CD4-positive, alpha-beta memory T cell (primary cell): ENCODE results near the gene HDAC7. TPM values are rescaled to one million over a fixed set of nuclear protein-coding genes. Genes with fewer than 3 reads are reported as not detected.

Experiments
- CTCF ChIA-PET: fragments of 350-600 bp; sonication (Branson Sonifier 250); formaldehyde crosslinking; loops from one replicate; lab custom pipeline; 2021; ENCODE audit warnings: inconsistent platforms; ENCODE audit not compliant: partially characterized antibody; lab: Charles Lee
- POLR2A ChIA-PET: fragments of 350-600 bp; sonication (Branson Sonifier 250); formaldehyde crosslinking; loops from one replicate; lab custom pipeline; 2021; ENCODE audit not compliant: partially characterized antibody; lab: Charles Lee
- DNase-seq, 5 donors: peaks; one replicate each; pipeline versions ENCODE4 v3.0.0 to v3.0.0-alpha.2; 2020 to 2022; ENCODE audit warnings: mixed read lengths in 1 of 5
- H3K27ac ChIP-seq: one replicate; pipeline ENCODE4 v1.7.0; 2013; ENCODE audit warnings: low read depth, low read length
- H3K27me3 ChIP-seq: 2 replicates; pipeline ENCODE4 v1.7.0; 2013; ENCODE audit warnings: mild to moderate bottlenecking, low read length, moderate library complexity; ENCODE audit not compliant: insufficient read depth
- H3K36me3 ChIP-seq: 2 replicates; pipeline ENCODE4 v1.7.0; 2013; ENCODE audit warnings: mild to moderate bottlenecking, low read length, moderate library complexity; ENCODE audit not compliant: insufficient read depth
- H3K4me1 ChIP-seq: 2 replicates; pipeline ENCODE4 v1.7.0; 2013; ENCODE audit warnings: mild to moderate bottlenecking, low read length, moderate library complexity; ENCODE audit not compliant: insufficient read depth
- H3K4me3 ChIP-seq, 2 donors: one replicate each; pipeline ENCODE4 v1.7.0; 2013; ENCODE audit warnings: low read length in 2 of 2, mild to moderate bottlenecking in 1 of 2
- H3K9me3 ChIP-seq, 2 donors: one replicate each; pipeline ENCODE4 v1.7.0; 2013; ENCODE audit warnings: low read length in 2 of 2, control low read depth in 1 of 2; ENCODE audit not compliant: control insufficient read depth in 1 of 2
- H3K27ac Mint-ChIP-seq, 7 donors: one replicate each; pipeline ENCODE4 v1.8.0; 2020 to 2021; ENCODE audit warnings: mixed read lengths in 7 of 7, mild to moderate bottlenecking in 6 of 7, inconsistent platforms in 3 of 7, moderate library complexity in 3 of 7
- H3K27me3 Mint-ChIP-seq, 2 donors: one replicate each; pipeline ENCODE4 v1.8.0; 2020 to 2021; ENCODE audit warnings: mixed read lengths in 2 of 2
- H3K36me3 Mint-ChIP-seq, 2 donors: one replicate each; pipeline ENCODE4 v1.8.0; 2020 to 2021; ENCODE audit warnings: mixed read lengths in 2 of 2, inconsistent platforms in 1 of 2, mild to moderate bottlenecking in 1 of 2
- H3K4me1 Mint-ChIP-seq, 4 donors: one replicate each; pipeline ENCODE4 v1.8.0; 2020 to 2021; ENCODE audit warnings: mixed read lengths in 4 of 4, mild to moderate bottlenecking in 1 of 4
- H3K4me3 Mint-ChIP-seq, 8 donors: one replicate each; pipeline ENCODE4 v1.8.0; 2020 to 2021; ENCODE audit warnings: mixed read lengths in 8 of 8, mild to moderate bottlenecking in 7 of 8, moderate library complexity in 6 of 8, inconsistent platforms in 3 of 8
- H3K9me3 Mint-ChIP-seq, 8 donors: one replicate each; pipeline ENCODE4 v1.8.0; 2020 to 2021; ENCODE audit warnings: mixed read lengths in 8 of 8, mild to moderate bottlenecking in 5 of 8, inconsistent platforms in 3 of 8, moderate library complexity in 1 of 8
- intact Hi-C: fragments of 100-400 bp; cut with micrococcal nuclease; formaldehyde crosslinking; loops from one replicate; pipeline ENCODE4 v1.15.1; 2023
- polyA plus RNA-seq, 2 donors: library from polyadenylated mRNA; unstranded; fragments of 300-500 nt; fragmentation: Illumina TruSeq; gene quantifications; one replicate each; pipeline ENCODE4 v1.2.3, GENCODE V29; 2021
- total RNA-seq, 2 experiments: library from RNA; stranded (reverse); gene quantifications; one replicate each; pipeline ENCODE4 v1.2.3, GENCODE V29; 2021

HDAC7 gene
- total and polyA plus RNA-seq, 4 experiments from 2014 or later: 7.9 to 142 (median 83.1) TPM

DNA sequence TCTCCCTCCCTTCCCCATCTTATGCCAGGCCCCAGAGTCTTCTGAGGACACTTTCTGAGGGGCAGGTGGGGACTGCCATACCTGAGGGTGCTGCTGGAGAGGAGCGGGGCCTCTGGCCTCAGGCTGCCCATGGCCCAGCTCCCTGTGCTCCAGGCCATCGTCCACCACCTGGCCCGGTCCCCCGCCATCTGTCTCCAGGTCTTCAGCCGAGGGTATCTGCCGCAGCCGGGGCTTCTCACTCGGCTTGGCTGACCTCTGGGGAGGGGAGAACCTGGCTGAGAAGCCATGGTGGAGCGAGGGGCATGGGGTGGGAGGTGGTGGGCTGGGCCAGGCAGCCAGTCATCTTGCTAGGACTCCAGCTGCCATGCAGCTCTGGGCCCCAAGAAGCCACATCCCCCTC, 25.0 kb downstream of the HDAC7 start:
- POLR2A ChIA-PET: interaction anchor here (9.3 to 21.9 kb wide), 2 partner anchors 16 to 38 kb away, joined by 73 to 516 read pairs; no protein-coding TSS in a partner anchor
- H3K27me3 ChIP-seq: no peaks in the 10 kb centered on the region
- CTCF ChIA-PET: no interaction called here
- Mint-ChIP-seq H3K27me3 (no peaks in the 10 kb centered on the region), H3K4me1 (peaks cover 0 to 7% (median 5%) of the 10 kb centered on the region in 4 donors), H3K4me3 (no peak overlapping the region), H3K27ac (peak overlapping the region in 3 of 7 donors; percentile 57 to 70 (median 66)), H3K9me3 (no peaks in the 10 kb centered on the region), H3K36me3 (peaks cover 26 to 61% of the 10 kb centered on the region in 2 donors)
- H3K4me1 ChIP-seq: no peaks in the 10 kb centered on the region
- intact Hi-C loops: no loop called here
- DNase-seq: no peak
- peaks cover 79% of the 10 kb centered on the region for H3K36me3 ChIP-seq
- no peak overlapping the region for H3K4me3 ChIP-seq
- no peaks in the 10 kb centered on the region for H3K9me3 ChIP-seq
- H3K27ac ChIP-seq: no peak overlapping the region

DNA sequence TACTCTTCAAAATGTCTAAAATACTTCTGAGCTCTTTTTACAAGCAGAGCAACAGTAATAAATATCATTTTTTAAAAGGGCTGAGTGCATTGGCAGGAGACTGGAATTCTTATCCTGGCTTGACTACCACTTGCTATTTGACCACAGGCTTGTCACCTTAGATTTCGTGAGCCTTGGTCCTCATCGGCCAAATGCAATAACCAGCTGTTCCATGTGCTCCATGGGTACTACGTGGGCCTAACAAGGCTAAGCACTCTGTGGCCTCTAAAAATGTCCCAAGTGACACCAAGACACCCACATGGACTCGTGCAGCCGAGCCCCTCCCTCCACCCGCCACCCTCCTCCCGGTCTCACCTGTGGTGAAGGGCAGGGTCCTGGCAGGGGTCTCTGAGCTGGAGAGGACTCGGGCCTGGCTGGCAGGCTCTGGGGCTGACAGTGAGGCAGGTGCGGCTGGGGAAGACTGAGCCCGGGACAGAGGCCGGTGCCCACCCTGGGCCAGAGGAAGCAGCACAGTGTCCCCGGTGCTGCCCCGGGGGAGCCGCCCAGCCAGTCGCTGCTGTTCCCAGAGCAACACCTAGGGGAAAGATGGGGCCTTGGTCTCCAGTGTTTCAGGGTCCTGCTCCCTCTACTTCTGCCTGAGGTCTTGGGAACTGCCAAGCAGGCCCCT, 26.6 kb downstream of the HDAC7 start:
- no peaks in the 10 kb centered on the region for H3K9me3 ChIP-seq
- no peak overlapping the region for H3K4me3 ChIP-seq
- POLR2A ChIA-PET: interaction anchor here (1.5 to 9.3 kb wide), 2 partner anchors 18 to 41 kb away, joined by 4 to 73 read pairs; no protein-coding TSS in a partner anchor
- H3K36me3 Mint-ChIP-seq: peaks cover 34 to 67% of the 10 kb centered on the region in 2 donors
- no peaks in the 10 kb centered on the region for H3K9me3 Mint-ChIP-seq
- intact Hi-C loops: no loop called here
- H3K4me3 Mint-ChIP-seq: no peak overlapping the region
- H3K27me3 ChIP-seq: no peaks in the 10 kb centered on the region
- DNase-seq: no peak
- H3K4me1 ChIP-seq: no peaks in the 10 kb centered on the region
- no peak overlapping the region for H3K27ac ChIP-seq
- H3K4me1 Mint-ChIP-seq: peaks cover 0 to 6% (median 2%) of the 10 kb centered on the region in 4 donors
- CTCF ChIA-PET: interaction anchor here (1.3 to 1.8 kb wide), 4 partner anchors 9 to 51 kb away, joined by 4 to 7 read pairs (median 5); no protein-coding TSS in a partner anchor
- no peaks in the 10 kb centered on the region for H3K27me3 Mint-ChIP-seq
- peaks cover 88% of the 10 kb centered on the region for H3K36me3 ChIP-seq
- H3K27ac Mint-ChIP-seq: peak overlapping the region in 1 of 7 donors; percentile 44

DNA sequence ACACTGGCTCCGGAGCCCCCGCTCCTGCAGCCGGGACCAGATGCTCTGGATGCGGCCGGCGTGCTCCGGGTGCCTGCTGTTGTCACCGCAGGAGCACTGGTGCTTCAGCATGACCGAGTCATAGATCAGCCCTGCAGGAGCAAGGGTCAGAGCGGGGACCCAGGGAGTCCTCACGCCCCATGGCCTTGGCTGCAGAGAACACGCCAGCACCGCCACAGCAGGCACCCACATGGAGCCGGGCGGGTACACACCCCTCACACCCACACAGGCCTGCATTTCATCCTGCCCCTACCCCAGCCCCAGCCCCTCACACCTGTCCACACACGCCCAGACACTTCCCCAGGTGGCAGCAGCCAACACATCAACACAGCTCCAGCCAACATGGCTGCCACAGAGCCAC, 27.8 kb downstream of the HDAC7 start:
- H3K9me3 ChIP-seq: no peaks in the 10 kb centered on the region
- peaks cover 90% of the 10 kb centered on the region for H3K36me3 ChIP-seq
- Mint-ChIP-seq H3K9me3 (no peaks in the 10 kb centered on the region), H3K4me1 (peaks cover 0 to 6% (median 3%) of the 10 kb centered on the region in 4 donors), H3K36me3 (peaks cover 39 to 70% of the 10 kb centered on the region in 2 donors), H3K27ac (peak overlapping the region in 2 of 7 donors; percentile 59 to 67), H3K27me3 (no peaks in the 10 kb centered on the region), H3K4me3 (no peak overlapping the region)
- no peaks in the 10 kb centered on the region for H3K27me3 ChIP-seq
- H3K4me1 ChIP-seq: no peaks in the 10 kb centered on the region
- H3K27ac ChIP-seq: no peak overlapping the region
- intact Hi-C loops: no loop called here
- POLR2A ChIA-PET: no interaction called here
- no peak overlapping the region for H3K4me3 ChIP-seq
- CTCF ChIA-PET: interaction anchor here (0.5 to 6.4 kb wide), 8 partner anchors 10 to 1197 kb away, joined by 3 to 54 read pairs (median 4); no protein-coding TSS in a partner anchor
- no peak for DNase-seq

DNA sequence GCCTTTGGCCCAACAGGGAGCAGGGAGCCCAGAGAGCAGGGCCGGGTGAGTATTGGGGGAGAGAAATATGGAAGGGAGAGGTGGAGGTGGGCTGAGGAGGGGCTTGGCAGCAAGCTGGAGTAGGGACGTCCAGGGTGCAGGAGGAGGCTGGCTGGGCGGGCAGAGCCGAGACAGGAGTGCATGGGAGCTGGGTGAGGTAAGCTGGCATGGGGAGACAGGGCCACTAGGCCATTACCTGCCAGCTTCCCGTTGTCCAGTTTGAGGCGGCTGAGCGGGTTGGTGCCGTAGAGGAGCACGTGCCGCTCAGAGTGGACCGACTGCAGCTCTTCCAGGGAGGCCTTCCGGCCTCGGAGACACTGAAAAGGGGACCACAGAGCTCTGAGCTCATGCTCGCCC, 28.4 kb downstream of the HDAC7 start:
- Mint-ChIP-seq H3K36me3 (peaks cover 39 to 75% of the 10 kb centered on the region in 2 donors), H3K27me3 (no peaks in the 10 kb centered on the region)
- CTCF ChIA-PET: interaction anchor here (1.0 to 6.4 kb wide), 7 partner anchors 10 to 158 kb away, joined by 3 to 54 read pairs (median 4); no protein-coding TSS in a partner anchor

DNA sequence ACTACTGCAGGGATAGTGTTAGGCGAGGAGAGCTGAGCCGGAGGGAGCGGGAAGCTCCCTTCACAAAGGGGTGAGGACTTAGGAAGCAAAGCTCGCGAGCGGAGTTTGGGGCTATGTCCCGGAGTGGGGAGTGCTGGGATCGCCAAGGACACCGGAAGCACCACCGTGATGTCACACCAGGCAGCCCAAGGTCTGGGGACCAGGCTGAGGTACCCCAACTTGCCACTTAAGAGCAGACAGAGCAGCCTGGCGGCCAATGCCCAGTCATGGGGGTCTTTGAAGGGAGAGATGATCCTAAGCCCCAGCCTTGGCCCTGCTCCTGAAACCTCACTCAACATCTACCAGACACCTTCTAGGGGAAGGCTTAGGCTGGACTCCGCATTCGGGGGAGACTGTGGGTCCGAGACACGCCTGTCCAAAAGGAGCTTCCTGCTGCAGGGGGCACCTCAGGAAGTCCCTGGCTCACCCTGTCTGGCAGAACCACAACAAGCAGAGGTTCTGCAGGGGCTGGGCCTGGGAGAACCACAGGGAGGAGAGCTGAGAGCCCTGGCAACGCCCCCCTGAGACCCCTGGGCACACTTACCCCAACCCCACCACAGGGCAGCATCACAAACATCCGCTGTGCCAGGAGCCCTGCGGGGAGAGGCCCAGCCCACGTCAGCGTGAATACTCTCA, 28.9 kb downstream of the HDAC7 start:
- no peaks in the 10 kb centered on the region for H3K9me3 Mint-ChIP-seq
- ChIA-PET CTCF (interaction anchor here (1.0 to 6.4 kb wide), 7 partner anchors 9 to 159 kb away, joined by 3 to 54 read pairs (median 3); no protein-coding TSS in a partner anchor), POLR2A (interaction anchor here (0.6 to 1.6 kb wide), 3 partner anchors 17 to 26 kb away, joined by 3 to 5 read pairs (median 3); no protein-coding TSS in a partner anchor)
- H3K27ac Mint-ChIP-seq: peak overlapping the region in 3 of 7 donors; percentile 25 to 72 (median 47)
- Histone ChIP-seq H3K27ac (no peak overlapping the region), H3K36me3 (peaks cover 91% of the 10 kb centered on the region), H3K4me3 (no peak overlapping the region), H3K27me3 (no peaks in the 10 kb centered on the region), H3K4me1 (no peaks in the 10 kb centered on the region), H3K9me3 (no peaks in the 10 kb centered on the region)
- H3K27me3 Mint-ChIP-seq: no peaks in the 10 kb centered on the region
- peaks cover 39 to 79% of the 10 kb centered on the region in 2 donors for H3K36me3 Mint-ChIP-seq
- no peak overlapping the region for H3K4me3 Mint-ChIP-seq
- intact Hi-C loops: no loop called here
- H3K4me1 Mint-ChIP-seq: peaks cover 0 to 6% (median 3%) of the 10 kb centered on the region in 4 donors
- no peak for DNase-seq

More for the DNA sequence above, 28.4 kb downstream of the HDAC7 start:
- POLR2A ChIA-PET: interaction anchor here (0.6 to 1.6 kb wide), 2 partner anchors 16 to 17 kb away, joined by 3 read pairs; no protein-coding TSS in a partner anchor
- DNase-seq: no peak
- H3K4me1 ChIP-seq: no peaks in the 10 kb centered on the region
- intact Hi-C loops: no loop called here
- no peaks in the 10 kb centered on the region for H3K9me3 ChIP-seq
- H3K4me3 Mint-ChIP-seq: peak overlapping the region in 1 of 8 donors; percentile 54
- peaks cover 91% of the 10 kb centered on the region for H3K36me3 ChIP-seq
- no peak overlapping the region for H3K27ac ChIP-seq
- H3K27ac Mint-ChIP-seq: no peak overlapping the region
- H3K4me1 Mint-ChIP-seq: peaks cover 0 to 6% (median 3%) of the 10 kb centered on the region in 4 donors
- no peaks in the 10 kb centered on the region for H3K9me3 Mint-ChIP-seq
- no peaks in the 10 kb centered on the region for H3K27me3 ChIP-seq
- no peak overlapping the region for H3K4me3 ChIP-seq

DNA sequence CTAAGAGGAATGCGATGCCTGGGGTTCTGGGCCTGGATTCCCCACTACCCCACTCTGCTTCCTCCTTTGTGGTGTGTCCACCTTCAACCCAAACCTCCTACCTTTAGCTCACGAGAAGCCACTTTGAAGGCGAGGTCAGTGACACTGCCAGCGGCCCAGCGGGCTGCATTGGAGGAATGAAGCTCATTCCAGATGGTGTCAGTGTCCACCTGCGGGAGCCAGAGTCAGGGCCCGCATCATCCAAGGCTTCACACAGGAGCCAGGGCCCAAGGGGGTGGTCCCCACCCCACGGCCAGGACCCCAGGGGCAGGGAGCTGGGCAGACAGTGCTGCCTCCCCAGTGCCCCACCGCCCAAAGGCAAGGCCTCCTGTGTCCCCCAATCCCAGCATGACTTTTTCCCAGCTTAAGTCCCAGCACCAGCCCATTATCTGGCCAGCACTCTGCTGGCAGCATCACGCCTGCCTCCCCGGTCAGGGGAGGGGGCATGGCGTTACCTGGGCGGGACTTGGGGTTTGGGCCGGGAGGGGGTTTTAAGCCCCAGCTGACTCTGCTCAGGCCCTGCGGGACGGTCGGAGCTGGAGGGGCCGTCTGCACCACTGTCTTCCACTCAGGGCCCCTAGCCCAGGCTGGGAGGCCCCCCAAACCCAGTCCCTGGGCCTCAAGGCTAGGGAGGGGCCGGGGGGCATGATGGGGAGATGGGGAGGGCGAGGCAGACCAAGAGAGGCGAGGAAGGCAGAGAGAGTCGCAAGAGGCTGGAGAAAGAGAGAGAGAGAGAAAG, 29.8 kb downstream of the HDAC7 start:
- H3K4me3 Mint-ChIP-seq: no peak overlapping the region
- H3K4me1 Mint-ChIP-seq: peaks cover 0 to 6% (median 3%) of the 10 kb centered on the region in 4 donors
- Histone ChIP-seq H3K27me3 (no peaks in the 10 kb centered on the region), H3K9me3 (no peaks in the 10 kb centered on the region), H3K4me1 (no peaks in the 10 kb centered on the region), H3K4me3 (no peak overlapping the region), H3K36me3 (peaks cover 91% of the 10 kb centered on the region), H3K27ac (no peak overlapping the region)
- ChIA-PET CTCF (interaction anchor here (1.2 to 6.4 kb wide), 9 partner anchors 13 to 160 kb away, joined by 3 to 54 read pairs (median 4); no protein-coding TSS in a partner anchor), POLR2A (interaction anchor here (0.7 to 1.6 kb wide), 6 partner anchors 15 to 48 kb away, joined by 3 to 5 read pairs (median 4); partner anchors contain the start of gene HDAC7)
- H3K36me3 Mint-ChIP-seq: peaks cover 43 to 80% of the 10 kb centered on the region in 2 donors
- H3K27me3 Mint-ChIP-seq: no peaks in the 10 kb centered on the region
- H3K27ac Mint-ChIP-seq: peak overlapping the region in 1 of 7 donors; percentile 47
- H3K9me3 Mint-ChIP-seq: no peaks in the 10 kb centered on the region
- no peak for DNase-seq
- intact Hi-C loops: no loop called here
